ENCODE data around the gene UTP4. TPM values are rescaled to one million over a fixed set of nuclear protein-coding genes. Genes with fewer than 3 reads are reported as not detected.

Gene UTP4
- total and polyA plus RNA-seq, 2 experiments from 2014 or later: 10.0 to 51.6 TPM

GRCh38 chr16:69191136-69191535, 58.7 kb downstream of the UTP4 start:
- no peak for TF ChIP-seq CTCF (IDR thresholded peaks at IDR 0.05; ENCODE audit: low read depth, low read length)
- H3K27ac ChIP-seq: no peak overlapping the region
- H3K9me3 ChIP-seq (ENCODE audit: low read depth): no peaks in the 10 kb centered on the region
- H3K4me3 ChIP-seq: no peak overlapping the region
- peaks cover 12% of the 10 kb centered on the region for H3K4me1 ChIP-seq (ENCODE audit: low read depth)
- no peaks in the 10 kb centered on the region for H3K27me3 ChIP-seq
- H3K36me3 ChIP-seq: no peaks in the 10 kb centered on the region
- no peak for DNase-seq (ENCODE audit: low read depth in 1 of 2, low spot score in 1 of 2)

- no peak overlapping the region for H3K4me3 ChIP-seq
- no peaks in the 10 kb centered on the region for H3K27me3 ChIP-seq
- H3K27ac ChIP-seq: no peak overlapping the region
- peaks cover under 1% of the 10 kb centered on the region for H3K4me1 ChIP-seq (ENCODE audit: low read depth)
- no peaks in the 10 kb centered on the region for H3K36me3 ChIP-seq
- H3K9me3 ChIP-seq (ENCODE audit: low read depth): no peaks in the 10 kb centered on the region
- no peak for DNase-seq (ENCODE audit: low read depth in 1 of 2, low spot score in 1 of 2)
- TF ChIP-seq CTCF (IDR thresholded peaks at IDR 0.05; ENCODE audit: low read depth, low read length): no peak
Measured at GRCh38 chr16:69193855-69194254, 61.4 kb downstream of the UTP4 start.

GRCh38 chr16:69194488-69194887, 62.0 kb downstream of the UTP4 start:
- TF ChIP-seq CTCF (IDR thresholded peaks at IDR 0.05; ENCODE audit: low read depth, low read length): no peak
- no peak for DNase-seq (ENCODE audit: low read depth in 1 of 2, low spot score in 1 of 2)
- no peak overlapping the region for H3K4me3 ChIP-seq
- no peaks in the 10 kb centered on the region for H3K4me1 ChIP-seq (ENCODE audit: low read depth)
- H3K27ac ChIP-seq: no peak overlapping the region
- no peaks in the 10 kb centered on the region for H3K36me3 ChIP-seq
- no peaks in the 10 kb centered on the region for H3K9me3 ChIP-seq (ENCODE audit: low read depth)
- no peaks in the 10 kb centered on the region for H3K27me3 ChIP-seq

- H3K36me3 ChIP-seq: no peaks in the 10 kb centered on the region
- H3K27ac ChIP-seq: no peak overlapping the region
- no peaks in the 10 kb centered on the region for H3K4me1 ChIP-seq (ENCODE audit: low read depth)
- H3K4me3 ChIP-seq: no peak overlapping the region
- no peaks in the 10 kb centered on the region for H3K9me3 ChIP-seq (ENCODE audit: low read depth)
- no peak for TF ChIP-seq CTCF (IDR thresholded peaks at IDR 0.05; ENCODE audit: low read depth, low read length)
- H3K27me3 ChIP-seq: no peaks in the 10 kb centered on the region
- DNase-seq (ENCODE audit: low read depth in 1 of 2, low spot score in 1 of 2): no peak
Measured at GRCh38 chr16:69195369-69196029, 63.0 kb downstream of the UTP4 start.

- DNase-seq (ENCODE audit: low read depth in 1 of 2, low spot score in 1 of 2): no peak
- H3K4me3 ChIP-seq: no peak overlapping the region
- no peak overlapping the region for H3K27ac ChIP-seq
- TF ChIP-seq CTCF (IDR thresholded peaks at IDR 0.05; ENCODE audit: low read depth, low read length): no peak
- no peaks in the 10 kb centered on the region for H3K27me3 ChIP-seq
- H3K9me3 ChIP-seq (ENCODE audit: low read depth): no peaks in the 10 kb centered on the region
- no peaks in the 10 kb centered on the region for H3K36me3 ChIP-seq
- H3K4me1 ChIP-seq (ENCODE audit: low read depth): no peaks in the 10 kb centered on the region
Measured at GRCh38 chr16:69197573-69197972, 65.1 kb downstream of the UTP4 start.
